ENCODE data around the gene STARD3.
A peak's percentile ranks its signal among the peaks of the same experiment; 100 is the strongest.

The STARD3 gene

GRCh38 chr17:39641097-39641496, 4.2 kb downstream of the STARD3 start:
- no peak for DNase-seq (ENCODE audit: low read depth)
- no peak for TF ChIP-seq CTCF (IDR thresholded peaks at IDR 0.05; ENCODE audit: low read depth, low read length, missing control alignments)
- in situ Hi-C loops (cut with HindIII; ENCODE audit: low sequenced_read_pairs) = no loop called here
- H3K4me3 ChIP-seq (ENCODE audit: low read depth, low read length) = no peak overlapping the region

GRCh38 chr17:39641883-39642282, 4.9 kb downstream of the STARD3 start:
- no peak for TF ChIP-seq CTCF (IDR thresholded peaks at IDR 0.05; ENCODE audit: low read depth, low read length, missing control alignments)
- DNase-seq (ENCODE audit: low read depth) = no peak
- no peak overlapping the region for H3K4me3 ChIP-seq (ENCODE audit: low read depth, low read length)
- in situ Hi-C loops (cut with HindIII; ENCODE audit: low sequenced_read_pairs) = no loop called here

GRCh38 chr17:39642291-39643074, 5.5 kb downstream of the STARD3 start:
- TF ChIP-seq CTCF (IDR thresholded peaks at IDR 0.05; ENCODE audit: low read depth, low read length, missing control alignments) = no peak
- in situ Hi-C loops (cut with HindIII; ENCODE audit: low sequenced_read_pairs) = no loop called here
- DNase-seq (ENCODE audit: low read depth) = no peak
- H3K4me3 ChIP-seq (ENCODE audit: low read depth, low read length) = no peak overlapping the region

GRCh38 chr17:39643271-39643670, 6.3 kb downstream of the STARD3 start:
- in situ Hi-C loops (cut with HindIII; ENCODE audit: low sequenced_read_pairs) = no loop called here
- no peak overlapping the region for H3K4me3 ChIP-seq (ENCODE audit: low read depth, low read length)
- TF ChIP-seq CTCF (IDR thresholded peaks at IDR 0.05; ENCODE audit: low read depth, low read length, missing control alignments) = no peak
- no peak for DNase-seq (ENCODE audit: low read depth)

- no peak overlapping the region for H3K4me3 ChIP-seq (ENCODE audit: low read depth, low read length)
- no peak for TF ChIP-seq CTCF (IDR thresholded peaks at IDR 0.05; ENCODE audit: low read depth, low read length, missing control alignments)
- in situ Hi-C loops (cut with HindIII; ENCODE audit: low sequenced_read_pairs) = no loop called here
- no peak for DNase-seq (ENCODE audit: low read depth)
Observed at GRCh38 chr17:39647256-39647655, 10.3 kb downstream of the STARD3 start.

- no peak for TF ChIP-seq CTCF (IDR thresholded peaks at IDR 0.05; ENCODE audit: low read depth, low read length, missing control alignments)
- peak; percentile 59 for DNase-seq (ENCODE audit: low read depth)
- in situ Hi-C loops (cut with HindIII; ENCODE audit: low sequenced_read_pairs) = no loop called here
- no peak overlapping the region for H3K4me3 ChIP-seq (ENCODE audit: low read depth, low read length)
Observed at GRCh38 chr17:39648616-39649366, 11.8 kb downstream of the STARD3 start.

Measured in astrocyte of the cerebellum (primary cell).